Heart left ventricle (tissue), 13 donors: ENCODE data around the gene DPM1.

Source experiments
- POLR2A ChIP-seq, 2 donors: fragments of 450-650 bp; IDR thresholded peaks; one replicate each; pipeline ENCODE4 v1.6.1; 2017; ENCODE audit warnings: antibody characterized with exemption in 2 of 2, mild to moderate bottlenecking in 2 of 2, moderate library complexity in 2 of 2
- TF ChIP-seq, protein P1 (sequence below), 12 donors: fragments of 200-600 bp; sonication (generic) in 4 of 12; IDR thresholded peaks; one replicate each; pipeline versions ENCODE4 v1.5.0 to v1.8.0; 2018 to 2022; ENCODE audit warnings: antibody characterized with exemption in 12 of 12, mild to moderate bottlenecking in 5 of 12
- donor health status: ischemic (EF 13 %, LVEDD 7.1; RV severe dilation, severe dysfunction).
- donor health status: DM: no; HTN: yes; CAD: no.
- donor health status: DM: no; HTN: no; CAD: no.
- donor health status: ischemic (EF 25% LVEDD 6.9; RV normal size, moderate dysfunction).
- donor health status: ischemic (EF 25% LVEDD 5.7; RV mildly dilated, moderate dysfunction).
- donor health status: ischemic (EF 35%, LVEDD 5.7; RV mildly dilated, moderate dysfunction).
- donor health status: nonischemic (EF 11% LVEDD 7.7; RV severe dilation, severe dysfunction).
- donor health status: DM: yes; HTN: yes; CAD: no.
- donor health status: PGD.
- donor health status: ischemic (EF 29% LVEDD 5.4; RV normal size, mild dysfunction).
- donor health status: nonischemic (EF 23%, LVEDD 6.1; RV moderate dilation, normal function).

DNA sequence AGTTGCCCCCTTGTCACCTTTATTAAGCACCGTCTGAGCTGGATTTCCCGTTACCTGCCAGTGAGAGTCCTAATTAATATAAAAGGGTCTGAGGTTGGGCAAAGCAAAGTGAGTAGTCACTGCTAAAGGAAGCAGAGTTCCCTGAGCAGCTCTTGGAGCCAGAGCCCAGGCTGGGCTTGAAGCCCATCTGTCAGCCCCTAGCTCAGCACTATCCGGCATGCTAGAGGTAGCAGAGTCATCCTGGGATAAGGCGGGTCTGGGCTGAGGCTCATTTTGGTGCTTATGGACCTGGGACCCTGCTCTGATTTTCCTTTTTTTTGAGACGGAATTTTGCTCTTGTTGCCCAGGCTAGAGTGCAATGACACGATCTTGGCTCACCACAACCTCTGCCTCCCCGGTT, 73.3 kb downstream of the DPM1 start:
- TF ChIP-seq POLR2A (IDR thresholded peaks at IDR 0.05): no peak
- TF ChIP-seq, protein P1, sequence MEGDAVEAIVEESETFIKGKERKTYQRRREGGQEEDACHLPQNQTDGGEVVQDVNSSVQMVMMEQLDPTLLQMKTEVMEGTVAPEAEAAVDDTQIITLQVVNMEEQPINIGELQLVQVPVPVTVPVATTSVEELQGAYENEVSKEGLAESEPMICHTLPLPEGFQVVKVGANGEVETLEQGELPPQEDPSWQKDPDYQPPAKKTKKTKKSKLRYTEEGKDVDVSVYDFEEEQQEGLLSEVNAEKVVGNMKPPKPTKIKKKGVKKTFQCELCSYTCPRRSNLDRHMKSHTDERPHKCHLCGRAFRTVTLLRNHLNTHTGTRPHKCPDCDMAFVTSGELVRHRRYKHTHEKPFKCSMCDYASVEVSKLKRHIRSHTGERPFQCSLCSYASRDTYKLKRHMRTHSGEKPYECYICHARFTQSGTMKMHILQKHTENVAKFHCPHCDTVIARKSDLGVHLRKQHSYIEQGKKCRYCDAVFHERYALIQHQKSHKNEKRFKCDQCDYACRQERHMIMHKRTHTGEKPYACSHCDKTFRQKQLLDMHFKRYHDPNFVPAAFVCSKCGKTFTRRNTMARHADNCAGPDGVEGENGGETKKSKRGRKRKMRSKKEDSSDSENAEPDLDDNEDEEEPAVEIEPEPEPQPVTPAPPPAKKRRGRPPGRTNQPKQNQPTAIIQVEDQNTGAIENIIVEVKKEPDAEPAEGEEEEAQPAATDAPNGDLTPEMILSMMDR (IDR thresholded peaks at IDR 0.05): no peak
